Measurements from ENCODE around the gene DDX5.
"Not testable (repeated sequence)": the region's sequence is repeated elsewhere in the genome, so short reads cannot be mapped to it uniquely, and the experiment has no call there.

DDX5 gene

DNA sequence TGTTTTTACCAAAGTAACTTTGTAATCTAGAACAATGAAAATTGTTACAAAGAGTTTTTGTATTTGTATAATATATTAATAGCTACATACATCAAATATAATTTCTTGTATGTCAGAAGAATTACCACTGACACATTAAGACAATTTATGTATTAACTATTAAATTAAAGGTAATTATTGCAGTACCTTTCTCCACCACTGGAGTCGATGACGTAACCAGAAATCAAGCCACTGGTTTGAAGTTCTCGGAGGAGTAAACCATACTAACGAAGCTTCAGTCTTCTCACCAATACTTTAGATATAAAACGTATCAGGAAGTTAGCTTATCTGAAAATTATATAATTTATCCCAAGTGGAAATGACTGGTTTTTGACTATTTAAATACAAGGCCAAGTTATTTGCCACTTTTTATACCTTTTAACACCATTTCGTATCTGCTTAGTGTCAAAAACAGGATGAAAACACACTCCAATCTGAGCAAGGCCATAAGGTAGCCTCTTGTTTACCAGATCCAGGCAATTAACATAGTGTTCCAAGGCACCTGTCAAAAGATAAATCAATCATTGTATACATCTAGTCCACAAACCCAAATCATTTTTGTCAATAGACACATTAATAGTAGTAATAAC is 13.5 kb downstream of the DDX5 start:
- no peak for DNase-seq (ENCODE audit: low spot score)

DNA sequence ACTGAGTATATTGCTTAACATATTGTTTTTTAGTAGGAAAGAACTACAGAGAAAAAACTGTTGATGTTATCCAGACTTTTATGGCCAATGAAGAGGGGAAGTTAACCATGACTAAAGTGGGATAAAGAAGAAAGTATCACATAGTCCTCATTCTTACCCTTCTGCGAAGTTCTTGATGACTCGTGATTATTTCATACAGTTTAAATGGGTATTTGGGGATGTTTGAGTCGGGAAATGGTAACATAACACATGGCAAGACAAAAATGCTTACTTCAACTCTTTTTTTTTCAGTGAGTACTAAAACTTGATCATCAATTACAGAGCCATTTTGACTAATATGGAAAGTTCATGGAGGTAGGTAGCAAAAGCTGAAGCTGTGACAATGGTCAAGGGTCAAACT is 14.1 kb downstream of the DDX5 start:
- no peak for DNase-seq (ENCODE audit: low spot score)

DNA sequence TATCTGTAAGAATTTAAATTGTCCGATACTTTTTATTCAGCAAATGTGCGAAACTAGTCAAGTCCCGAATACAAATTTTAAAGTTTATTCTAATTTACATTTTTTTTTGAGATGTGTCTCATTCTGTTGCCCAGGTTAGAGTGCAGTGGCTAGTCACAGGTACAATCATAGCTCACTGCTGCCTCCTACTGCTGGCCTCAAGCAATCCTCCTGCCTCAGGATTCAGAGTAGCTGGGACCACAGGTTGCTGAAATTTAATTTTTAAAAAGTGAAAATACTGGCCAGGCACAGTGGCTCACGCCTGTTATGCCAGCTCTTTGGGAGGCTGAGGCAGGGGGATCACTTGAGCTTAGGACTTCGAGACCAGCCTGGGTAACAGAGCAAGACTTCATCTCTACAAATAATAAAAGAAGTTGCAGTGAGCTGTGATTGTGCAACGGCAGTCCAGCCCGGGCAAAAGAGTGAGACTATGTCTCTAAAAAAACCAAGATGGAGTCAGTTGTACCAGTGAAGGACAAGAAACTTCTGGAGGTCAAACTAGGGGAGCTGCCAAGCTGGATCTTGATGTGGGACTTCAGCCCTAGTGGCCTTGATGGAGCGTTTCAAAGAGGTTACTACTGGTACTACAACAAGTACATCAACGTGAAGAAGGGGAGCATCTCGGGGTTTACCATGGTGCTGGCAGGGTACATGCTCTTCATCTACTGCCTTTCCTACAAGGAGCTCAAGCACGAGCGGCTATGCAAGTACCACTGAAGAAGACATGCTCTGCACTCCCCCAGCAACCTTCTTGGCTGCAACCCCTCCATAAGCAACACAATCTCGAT is 14.8 kb downstream of the DDX5 start:
- DNase-seq (ENCODE audit: low spot score): no peak

DNA sequence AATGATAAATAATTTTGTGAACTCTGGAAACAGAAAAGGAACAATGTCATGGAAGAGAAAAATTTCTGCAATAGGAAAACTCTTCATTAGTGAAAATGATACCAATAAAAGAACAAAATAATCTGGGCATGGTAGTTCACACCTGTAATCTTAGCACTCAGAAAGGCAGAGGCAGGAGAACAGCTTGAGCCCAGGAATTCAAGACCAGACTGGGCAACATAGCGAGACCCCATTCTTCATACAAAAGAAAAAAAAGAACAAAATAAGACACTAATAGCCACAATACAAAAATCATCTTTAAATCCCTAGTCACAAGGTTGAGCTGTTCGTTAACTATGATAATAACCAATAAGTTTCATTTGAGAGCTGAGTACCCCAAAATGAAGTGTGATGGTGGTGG is 17.8 kb downstream of the DDX5 start:
- DNase-seq (ENCODE audit: low spot score): no peak

DNA sequence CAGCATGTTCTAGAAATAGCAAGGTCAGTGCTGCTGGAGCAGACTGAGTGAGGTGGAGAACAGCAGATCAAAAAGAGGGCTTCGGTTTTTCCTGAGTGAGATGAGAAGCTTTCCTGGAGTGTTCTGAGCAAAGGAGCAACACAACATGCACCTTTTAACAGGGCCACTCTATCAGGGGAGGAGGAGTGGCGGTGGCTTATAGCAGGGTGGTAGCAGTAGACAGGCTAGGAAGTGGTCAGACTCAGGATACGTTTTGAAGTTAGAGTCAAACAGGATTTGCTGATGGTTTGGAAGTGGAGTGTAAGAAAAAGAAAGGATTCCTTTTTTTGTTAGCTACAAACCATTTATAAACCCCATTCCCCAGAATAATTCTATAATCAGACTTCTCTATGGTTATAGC is 21.7 kb downstream of the DDX5 start:
- no peak for DNase-seq (ENCODE audit: low spot score)

DNA sequence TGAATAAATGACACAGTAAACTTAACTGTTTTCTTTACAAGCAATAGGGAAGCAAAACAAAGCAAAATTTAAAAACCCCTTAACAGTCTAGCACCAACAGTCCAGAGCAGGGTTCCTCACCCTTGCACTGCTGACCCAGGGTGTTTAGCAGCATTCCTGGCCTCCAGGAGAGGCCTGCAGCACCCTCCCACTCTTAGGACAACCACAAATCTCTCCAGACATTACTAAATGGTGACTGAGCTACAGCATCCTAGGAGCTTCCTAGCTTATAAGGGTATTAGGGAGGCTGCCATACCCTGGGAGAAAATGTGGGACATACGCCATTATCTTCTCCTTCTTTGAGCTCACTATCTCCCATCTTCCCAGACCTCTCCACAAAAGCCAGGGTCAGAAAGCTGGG is 25.1 kb downstream of the DDX5 start:
- DNase-seq (ENCODE audit: low spot score): no peak

DNA sequence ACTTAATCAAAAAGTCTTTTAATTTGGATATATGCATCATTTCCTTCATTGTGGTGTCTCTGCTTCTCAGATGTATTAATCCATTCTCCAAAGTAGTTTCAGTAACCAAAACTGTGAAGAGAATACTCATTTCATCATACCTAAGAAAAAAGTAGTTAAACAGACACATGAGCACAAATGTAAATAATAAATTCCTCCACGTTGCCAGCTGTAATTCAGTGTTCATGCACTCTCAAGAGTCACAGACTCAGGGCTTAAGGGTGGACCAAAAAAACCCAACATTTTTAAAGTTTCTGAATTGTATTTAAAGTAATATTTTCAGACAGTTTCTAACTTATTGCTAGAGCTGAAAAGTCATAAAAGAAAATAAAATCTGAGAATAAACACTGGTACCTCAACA is 28.2 kb downstream of the DDX5 start:
- DNase-seq (ENCODE audit: low spot score): no peak

DNA sequence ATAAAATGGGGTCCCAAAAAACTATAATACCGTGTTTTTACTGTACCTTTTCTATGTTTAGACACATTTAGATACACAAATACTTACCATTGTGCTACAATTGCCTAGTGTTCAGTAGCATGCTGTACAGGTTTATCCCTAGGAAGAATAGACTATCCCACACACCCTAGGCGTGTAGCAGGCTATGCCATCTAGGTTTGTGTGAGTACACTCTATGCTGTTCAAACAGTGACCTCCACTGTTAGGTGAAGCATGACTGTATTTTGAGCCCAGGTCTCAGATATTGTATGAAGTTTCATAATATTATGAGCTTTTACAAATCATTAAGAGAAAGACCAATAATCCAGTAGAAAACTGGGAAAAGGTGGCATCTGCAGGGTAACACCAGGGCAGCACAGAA is 33.5 kb downstream of the DDX5 start:
- no peak for DNase-seq (ENCODE audit: low spot score)

DNA sequence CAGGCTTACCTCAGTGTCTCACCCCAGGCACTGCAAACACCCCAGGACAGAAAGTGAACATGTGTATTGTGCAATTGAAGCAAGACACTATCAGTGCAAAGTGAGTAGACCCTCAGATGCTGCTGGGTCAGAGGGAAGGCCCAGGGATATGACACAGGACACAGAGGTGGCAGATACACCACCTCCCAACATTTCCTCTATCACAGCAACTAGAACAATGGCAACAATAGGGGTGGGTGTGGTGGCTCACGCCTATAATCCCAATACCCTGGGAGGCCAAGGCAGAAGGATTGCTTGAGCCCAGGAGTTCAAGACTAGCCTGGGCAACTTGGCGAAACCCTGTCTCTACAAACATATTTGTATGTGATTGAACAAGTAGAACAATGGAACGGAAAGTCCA is 34.6 kb downstream of the DDX5 start:
- DNase-seq (ENCODE audit: low spot score): no peak

DNA sequence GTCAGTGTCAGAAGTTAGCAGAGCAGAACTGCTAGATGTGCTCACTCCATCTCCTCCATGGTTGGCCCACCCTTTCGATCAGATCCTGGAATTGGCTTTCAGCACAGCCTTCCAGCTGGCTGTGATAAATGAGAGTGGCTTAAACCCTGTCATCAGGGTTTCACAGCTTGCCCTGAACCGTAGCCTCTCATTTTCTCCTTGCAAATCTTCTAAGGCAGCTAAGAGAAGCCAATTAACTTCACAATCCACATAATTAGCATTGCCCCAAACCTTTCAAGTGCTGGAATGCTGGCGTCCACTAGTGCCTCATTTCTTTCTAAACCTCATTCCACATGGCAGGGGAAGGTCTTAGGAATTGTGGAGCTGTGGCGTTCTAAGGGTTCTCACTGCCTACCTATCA is 35.5 kb downstream of the DDX5 start:
- no peak for DNase-seq (ENCODE audit: low spot score)

DNA sequence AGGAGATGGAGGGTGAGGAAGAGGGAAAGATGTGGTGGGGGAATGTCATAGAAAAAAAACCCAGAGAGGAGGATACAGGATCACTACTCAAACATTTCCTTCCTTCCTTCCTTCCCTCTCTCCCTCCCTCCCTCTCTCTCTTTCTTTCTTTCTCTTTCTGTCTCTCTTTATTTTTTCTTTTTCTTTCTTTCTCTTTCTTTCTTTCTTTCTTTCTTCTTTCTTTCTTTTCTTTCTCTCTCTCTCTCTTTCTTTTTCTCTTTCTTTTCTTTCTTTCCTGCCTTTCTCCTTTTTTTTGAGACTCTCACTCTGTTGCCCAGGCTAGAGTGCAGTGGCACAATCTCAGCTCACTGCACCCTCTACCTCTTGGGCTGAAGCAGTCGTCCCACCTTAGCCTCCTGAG is 39.3 kb downstream of the DDX5 start:
- not testable (repeated sequence) for DNase-seq (ENCODE audit: low spot score)

DNA sequence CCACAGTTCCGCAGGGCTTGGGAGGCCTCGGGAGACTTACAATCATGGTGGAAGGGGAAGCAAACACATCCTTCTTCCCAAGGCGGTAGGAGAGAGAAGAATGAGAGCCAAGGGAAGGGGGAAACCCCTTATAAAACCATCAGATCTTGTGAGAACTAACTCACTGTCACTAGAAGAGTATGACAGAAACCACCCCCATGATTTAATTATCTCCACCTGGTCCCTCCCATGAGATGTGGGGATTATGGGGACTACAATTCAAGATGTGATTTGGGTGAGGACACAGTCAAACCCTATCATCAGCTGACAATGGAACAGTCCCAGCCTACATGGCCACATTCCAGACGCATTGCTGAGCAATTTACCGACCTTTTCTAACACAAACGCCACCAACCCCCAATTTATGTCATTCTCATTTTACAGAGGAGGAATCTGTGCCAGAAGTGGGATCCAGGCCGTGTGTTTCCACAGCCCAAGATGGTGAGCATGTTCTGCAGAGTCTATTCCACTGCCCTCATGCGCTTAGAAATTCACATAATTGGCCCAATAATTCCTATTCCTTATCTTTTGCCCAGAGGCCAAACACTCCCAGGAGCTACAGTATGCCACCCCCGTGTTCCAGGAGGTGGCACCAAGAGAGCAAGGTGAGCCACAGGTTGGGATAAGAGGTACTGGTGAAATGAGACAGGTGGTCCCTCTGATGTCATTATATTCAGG is 39.9 kb downstream of the DDX5 start:
- no peak for DNase-seq (ENCODE audit: low spot score)

DNA sequence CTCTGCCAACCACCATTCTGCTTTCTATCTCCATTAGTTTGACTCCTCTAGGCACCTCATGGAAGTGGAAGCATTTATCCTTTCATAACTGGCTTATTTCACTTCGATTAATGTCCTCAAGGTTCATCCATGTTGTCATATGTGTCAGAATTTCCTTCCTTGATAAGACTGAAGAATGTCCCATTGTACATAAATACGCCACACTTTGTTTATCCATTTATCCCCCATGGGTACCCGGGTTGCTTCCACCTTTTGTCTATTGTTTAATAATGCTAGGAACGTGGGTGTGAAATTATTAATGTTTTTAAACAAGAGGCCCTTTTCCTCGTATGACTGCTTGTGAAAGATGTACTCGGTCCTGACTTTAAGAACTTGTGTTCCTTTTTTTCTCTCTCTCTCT is 44.3 kb downstream of the DDX5 start:
- no peak for DNase-seq (ENCODE audit: low spot score)

DNA sequence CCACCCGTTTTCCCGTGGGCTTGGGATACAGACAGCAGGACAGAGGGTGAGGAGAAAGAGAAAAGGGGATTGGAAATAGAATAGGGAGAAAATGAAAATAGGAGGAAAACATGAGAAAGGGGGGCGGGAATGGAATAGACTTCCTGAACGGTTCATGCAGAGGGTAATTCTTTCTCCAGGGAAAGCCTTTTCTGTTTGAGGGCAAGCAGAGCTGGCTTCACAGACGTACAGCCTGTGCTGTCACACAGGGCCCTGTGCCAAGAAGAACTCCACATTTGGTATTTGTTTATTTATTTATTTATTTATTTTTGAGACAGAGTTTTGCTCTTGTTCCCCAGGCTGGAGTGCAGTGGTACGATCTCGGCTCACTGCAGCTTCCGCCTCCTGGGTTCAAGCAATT is 45.1 kb downstream of the DDX5 start:
- no peak for DNase-seq (ENCODE audit: low spot score)

DNA sequence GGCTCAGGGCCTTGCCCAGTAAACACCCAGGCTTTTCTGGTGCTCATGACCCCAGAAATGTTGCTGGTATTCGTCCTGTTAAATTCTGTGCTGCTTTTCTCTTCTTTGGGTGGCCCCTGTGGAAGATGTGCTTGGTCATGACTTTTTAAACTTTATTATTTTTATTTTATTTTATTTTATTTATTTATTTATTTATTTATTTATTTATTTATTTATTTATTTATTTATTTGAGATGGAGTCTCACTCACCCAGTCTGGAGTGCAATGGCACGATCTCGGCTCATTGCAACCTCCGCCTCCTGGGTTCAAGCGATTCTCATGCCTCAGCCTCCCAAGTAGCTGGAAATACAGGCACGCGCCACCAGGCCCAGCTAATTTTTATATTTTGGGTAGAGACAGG is 46.3 kb downstream of the DDX5 start:
- not testable (repeated sequence) for DNase-seq (ENCODE audit: low spot score)

DNA sequence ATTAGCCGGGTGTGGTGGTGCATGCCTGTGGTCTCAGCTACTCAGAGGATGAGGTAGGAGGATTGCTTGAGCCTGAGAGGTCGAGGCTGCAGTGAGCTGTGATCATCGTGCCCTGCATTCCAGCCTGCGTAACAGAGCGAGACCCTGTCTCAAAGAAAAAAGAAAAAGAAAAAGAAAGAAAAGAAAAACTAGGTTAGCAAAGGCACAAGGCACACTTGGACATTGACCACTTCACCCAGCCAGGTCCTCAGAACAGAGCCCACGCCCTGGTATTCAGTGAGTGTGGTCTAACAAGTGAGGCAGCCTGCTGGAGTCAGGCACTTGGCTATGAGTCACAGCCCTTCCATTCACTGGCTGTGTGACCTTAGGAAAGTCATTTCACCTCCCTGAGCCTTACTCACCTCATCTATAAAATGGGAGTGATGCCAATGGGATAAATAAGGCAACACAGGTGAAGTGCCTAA is 46.8 kb downstream of the DDX5 start:
- DNase-seq (ENCODE audit: low spot score): peak; percentile 55

DNA sequence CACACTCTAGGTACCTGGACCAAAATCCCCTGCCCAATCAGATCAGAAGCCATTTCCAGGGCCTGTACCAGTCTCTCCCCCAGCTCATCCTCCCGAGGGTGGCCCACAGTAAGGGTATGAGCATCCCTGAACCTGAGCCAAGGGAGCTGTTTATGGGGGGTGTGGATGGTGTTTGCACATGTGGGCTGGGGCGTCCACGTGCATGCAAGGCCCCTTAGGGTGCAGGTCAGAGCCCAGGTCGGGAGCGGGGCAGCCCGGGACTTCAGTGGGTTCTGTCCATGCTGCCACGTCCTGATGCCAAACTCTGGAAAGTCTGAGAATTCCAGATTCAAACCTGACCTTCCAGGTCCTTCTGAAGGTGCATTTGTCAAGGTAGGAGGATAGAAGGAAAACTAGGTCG is 47.3 kb downstream of the DDX5 start:
- no peak for DNase-seq (ENCODE audit: low spot score)

DNA sequence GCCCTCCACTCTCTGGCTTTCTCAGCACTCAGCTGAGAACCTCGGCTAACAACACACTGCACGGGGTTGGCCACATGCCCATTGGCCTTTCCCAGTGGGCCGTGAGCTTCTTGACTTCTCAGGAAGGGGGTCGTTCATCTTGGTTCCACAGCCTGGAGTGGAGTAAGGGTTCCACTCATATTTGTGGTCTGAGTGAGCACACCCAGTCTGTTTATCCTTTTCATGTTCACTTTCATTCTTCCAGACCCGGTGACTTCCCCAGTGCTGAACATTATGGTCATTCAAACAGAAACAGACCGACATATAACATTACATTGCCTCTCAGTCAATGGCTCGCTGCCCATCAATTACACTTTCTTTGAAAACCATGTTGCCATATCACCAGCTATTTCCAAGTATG is 48.9 kb downstream of the DDX5 start:
- DNase-seq (ENCODE audit: low spot score): peak; percentile 56

DNA sequence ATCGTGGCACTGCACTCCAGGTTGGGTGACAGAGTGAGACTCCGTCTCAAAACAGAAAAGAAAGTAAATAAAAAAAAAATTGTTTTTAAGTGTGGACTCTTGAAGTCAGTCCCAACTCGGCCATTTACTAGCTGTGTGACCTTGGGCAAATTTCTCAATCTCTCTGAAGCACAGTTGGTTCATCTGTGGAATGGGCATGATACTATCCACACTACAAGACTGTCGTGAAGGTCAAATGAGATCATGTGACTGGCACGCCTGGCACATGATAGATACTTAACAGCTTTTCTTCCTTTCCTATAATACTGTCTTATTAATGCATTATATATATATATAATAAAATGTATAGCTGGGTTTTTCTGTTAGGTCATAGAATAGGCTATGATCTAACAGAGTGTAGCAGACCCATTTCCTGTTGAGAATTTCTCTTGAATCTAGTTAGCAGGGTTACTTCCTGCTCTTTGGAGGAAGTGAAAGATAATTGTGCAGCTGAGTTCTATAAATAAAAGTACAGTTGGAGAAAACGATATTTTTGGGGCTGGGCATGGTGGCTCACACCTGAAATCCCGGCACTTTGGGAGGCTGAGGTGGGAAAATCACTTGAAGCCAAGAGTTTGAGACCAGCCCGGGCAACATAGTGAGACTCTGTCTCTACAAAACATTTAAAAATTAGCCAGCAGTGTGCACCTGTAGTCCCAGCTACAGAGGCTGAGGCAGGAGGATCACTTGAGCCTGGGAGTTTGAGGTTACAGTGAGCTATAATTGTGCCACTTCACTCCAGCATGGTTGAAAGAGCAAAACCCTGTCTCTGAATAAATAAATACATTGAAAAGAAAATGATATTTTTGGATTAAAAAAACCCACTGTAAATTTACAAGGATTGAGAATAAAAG is 49.9 kb downstream of the DDX5 start:
- no peak for DNase-seq (ENCODE audit: low spot score)

DNA sequence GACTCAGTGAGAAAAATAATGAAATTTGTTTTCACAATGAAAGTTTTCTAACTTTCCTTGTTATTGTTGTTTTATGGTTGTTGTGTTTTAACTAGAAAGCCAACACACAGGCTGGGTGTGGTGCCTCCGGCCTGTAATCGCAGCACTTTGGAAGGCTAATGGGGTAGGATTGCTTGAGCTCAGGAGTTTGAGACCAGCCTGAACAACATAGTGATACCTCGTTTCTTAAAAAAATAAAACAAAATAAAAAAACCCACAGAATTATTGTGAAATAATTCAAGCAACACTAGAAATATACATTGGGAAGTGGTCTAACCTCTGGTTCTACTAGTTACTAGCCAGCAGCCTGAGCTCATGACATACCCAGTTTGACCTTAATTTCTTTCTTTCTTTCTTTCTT is 56.5 kb downstream of the DDX5 start:
- no peak for DNase-seq (ENCODE audit: low spot score)

DNA sequence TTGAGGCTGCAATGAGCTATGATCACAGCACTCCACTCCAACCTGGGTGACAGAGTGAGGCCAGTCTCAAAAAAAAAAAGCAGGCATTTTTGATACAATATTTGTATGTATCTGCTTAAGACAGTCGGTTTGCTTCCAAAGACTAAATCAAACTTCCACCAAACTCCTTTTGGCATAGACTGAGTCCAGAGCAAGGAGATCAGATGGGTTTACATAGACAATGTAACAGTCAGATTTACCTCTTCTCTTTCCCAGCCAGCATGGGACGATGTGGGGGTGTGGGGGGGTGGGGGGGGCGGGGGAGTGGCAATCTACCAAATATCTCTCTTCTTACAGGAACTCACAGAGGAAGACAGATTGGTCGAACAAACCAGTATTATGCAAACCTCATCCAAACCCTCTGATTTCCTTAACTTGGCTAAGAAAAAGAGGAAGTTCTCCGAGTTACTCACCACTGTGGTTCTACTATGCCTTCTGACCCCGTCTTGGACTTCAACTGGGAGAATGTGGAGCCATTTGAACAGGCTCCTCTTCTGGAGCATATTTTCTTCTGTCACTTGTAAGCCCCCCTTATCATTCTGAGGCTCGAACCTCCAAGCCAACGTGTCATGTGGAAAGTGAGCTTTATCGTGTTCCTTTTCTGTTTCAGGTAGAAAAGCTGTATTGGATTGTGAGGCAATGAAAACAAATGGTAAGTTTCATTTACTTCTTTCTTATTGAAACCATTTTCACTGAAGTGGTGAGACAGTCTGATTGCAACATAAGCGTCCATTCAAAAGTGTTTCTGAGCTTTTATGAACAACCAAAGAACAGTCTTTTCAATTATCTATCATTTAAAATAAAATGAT is 57.2 kb downstream of the DDX5 start, which contains the start of gene MILR1:
TSS of gene MILR1 (plus strand) at position 451 of the 848 bp plus-strand sequence. CDS start at position 505, 54 bp downstream.
- no peak for DNase-seq (ENCODE audit: low spot score)

Data from hepatic stellate cell (primary cell).